HuH-7.5 (cell line): ENCODE measurements around the gene CFAP69.
A peak's percentile ranks its signal among the peaks of the same experiment; 100 is the strongest.

ENCODE experiments used
- DNase-seq: peaks from one replicate; pipeline ENCODE4 v3.0.0; 2011; ENCODE audit warnings: low spot score

CFAP69 gene, protein sequence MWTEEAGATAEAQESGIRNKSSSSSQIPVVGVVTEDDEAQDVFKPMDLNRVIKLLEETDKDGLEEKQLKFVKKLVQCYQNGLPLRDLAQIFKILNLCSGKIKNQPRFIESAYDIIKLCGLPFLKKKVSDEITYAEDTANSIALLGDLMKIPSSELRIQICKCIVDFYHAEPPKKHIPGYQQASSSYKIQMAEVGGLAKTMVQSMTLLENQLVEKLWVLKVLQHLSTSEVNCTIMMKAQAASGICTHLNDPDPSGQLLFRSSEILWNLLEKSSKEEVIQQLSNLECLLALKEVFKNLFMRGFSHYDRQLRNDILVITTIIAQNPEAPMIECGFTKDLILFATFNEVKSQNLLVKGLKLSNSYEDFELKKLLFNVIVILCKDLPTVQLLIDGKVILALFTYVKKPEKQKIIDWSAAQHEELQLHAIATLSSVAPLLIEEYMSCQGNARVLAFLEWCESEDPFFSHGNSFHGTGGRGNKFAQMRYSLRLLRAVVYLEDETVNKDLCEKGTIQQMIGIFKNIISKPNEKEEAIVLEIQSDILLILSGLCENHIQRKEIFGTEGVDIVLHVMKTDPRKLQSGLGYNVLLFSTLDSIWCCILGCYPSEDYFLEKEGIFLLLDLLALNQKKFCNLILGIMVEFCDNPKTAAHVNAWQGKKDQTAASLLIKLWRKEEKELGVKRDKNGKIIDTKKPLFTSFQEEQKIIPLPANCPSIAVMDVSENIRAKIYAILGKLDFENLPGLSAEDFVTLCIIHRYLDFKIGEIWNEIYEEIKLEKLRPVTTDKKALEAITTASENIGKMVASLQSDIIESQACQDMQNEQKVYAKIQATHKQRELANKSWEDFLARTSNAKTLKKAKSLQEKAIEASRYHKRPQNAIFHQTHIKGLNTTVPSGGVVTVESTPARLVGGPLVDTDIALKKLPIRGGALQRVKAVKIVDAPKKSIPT

DNA sequence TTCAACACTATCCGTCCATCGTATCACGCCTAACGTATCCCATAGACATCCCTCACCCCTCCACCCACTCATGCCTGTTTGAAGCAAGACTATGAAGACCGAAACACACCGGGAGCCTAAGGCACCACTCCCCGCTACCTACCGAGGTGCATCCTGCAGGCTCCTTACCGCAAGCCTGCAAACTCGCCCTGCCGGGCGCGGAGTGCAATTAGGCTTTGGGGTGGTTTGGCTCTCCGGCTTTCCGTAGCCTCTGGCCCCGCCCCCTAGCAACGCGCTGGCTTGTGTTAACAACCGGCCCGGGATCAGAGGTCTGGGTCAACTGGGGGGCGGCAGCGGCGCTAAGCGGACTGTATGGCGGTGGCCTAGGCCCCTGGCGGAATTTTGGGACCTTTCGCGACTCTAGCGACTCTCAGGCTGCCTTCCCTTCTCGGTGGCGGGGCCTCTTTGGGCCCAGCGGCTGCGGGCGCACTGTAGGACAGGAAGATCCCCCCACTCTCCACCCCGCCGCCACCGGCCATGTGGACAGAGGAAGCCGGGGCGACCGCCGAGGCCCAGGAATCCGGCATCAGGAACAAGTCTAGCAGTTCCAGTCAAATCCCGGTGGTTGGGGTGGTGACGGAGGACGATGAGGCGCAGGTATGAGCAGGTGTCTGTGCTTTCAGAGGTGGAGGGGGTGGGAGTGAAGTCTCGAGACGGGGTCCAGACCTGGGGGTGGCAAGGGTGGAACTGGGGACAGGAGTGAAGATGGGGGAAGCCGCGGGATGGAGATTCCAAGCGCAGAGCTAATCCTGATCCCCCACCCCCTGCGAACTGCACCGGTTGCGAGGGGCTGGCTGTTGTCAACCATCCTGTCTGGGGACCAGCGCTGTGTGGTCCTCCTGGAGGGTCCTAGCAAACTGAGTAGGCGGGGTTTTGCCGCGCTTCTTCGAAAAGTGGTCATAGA, at the start of gene CFAP69:
Gene CFAP69, plus strand, starts transcription at position 266 of the 943 bp plus-strand sequence. Its CDS starts 251 bp downstream, at position 517.
- DNase-seq = peak; percentile 48

DNA sequence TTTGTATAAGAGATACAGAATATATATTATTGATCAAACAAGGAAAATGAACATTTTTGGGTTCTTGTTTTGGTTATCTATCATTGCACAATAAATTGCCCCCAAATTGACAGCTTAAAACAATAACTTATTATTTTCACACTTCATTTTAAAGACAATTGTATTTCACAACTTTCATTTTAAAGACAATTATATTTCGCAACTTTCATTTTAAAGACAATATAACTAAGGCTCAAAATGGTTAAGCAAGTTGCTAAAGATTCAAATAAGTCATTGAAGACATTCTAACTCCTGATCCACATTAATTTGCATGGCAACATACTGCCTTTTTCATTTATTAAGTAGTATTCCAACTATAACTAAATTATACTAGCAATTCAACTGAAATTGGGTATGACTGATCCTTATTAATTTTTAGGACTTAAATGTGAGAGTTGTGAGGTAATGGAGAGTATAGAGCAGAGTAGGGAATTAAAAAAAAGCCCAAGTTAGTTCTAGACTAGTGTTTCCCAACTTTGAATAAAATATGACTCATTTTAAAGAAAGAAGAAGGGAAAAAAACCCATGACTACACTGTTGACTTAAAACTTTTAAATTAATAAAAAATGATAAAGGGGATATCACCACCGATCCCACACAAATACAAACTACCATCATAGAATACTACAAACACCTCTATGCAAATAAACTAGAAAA, 43.3 kb upstream of the CFAP69 start:
- DNase-seq = no peak

DNA sequence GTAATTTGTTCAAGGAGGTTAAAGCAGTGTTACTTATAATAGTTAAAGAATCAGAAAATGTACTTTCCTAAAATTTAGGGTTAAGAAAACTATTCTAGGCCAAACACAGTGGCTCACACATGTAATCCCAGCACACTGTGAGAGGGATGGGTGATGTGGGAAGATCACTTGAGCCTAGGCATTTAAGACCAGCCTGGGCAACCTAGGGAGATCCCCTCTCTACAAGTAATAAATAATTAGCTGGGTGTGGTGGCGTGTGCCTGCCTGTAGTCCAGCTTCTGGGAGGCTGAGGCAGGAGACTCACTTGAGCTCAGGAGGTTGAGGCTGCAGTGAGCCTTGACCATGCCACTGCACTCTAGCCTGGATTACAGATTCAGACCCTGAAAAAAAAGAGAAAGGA, 37.0 kb upstream of the CFAP69 start:
- no peak for DNase-seq

DNA sequence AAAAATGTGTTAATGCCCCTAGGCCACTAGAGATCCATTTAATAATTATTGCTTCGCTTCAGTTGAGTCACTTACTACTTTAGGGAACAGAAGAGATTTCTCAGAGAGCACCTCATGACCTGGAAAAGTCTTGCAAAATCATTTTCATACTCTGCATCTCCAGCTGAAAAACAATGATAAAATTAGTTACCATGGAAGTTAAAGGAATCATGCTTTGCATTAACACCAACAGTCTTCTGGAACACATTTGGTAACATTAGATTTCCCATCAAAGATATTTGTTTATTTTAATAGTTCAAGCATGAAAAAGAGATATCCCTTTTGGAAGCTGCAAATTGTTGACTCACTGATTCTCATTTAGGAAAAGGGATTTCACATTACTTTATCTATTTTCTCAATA, 35.2 kb upstream of the CFAP69 start:
- no peak for DNase-seq

DNA sequence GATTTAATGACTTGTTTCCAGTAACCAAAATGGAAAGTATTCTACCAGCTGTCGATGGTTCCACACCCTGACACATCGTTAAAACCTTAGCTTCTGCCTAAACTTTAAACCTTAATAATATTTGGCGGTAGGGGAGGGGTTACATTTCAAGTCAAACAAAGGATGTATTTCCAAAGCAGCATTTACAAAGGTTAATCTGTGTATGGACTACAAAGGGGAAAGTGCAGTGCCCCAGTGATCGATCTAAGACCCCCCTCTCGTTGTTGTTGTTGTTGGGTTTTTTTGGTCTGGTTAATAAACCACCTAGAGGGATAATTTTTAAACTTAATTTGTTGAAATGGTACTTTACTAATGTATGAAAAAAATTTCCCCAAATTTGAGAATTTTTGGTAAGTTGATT, 34.5 kb upstream of the CFAP69 start:
- DNase-seq = peak; percentile 12

DNA sequence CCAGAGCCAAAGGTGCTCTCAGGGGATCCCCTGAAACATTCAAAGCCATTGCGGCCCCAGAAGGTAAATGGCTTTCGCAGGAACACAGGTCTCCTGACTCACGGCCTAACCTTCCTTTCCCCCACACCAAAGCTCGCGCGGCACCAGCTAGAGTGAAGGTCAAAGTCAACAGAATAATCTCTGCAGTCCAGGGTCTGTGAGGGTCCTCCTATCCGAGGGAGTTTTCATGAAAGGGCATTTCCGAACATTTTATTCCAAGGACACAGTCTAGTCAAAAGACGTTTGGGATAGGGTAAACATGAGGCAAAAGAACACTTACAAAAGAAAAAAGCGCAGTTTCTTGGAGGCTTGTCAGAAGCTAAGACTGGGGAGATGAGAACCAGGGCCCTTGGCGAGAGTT, 34.0 kb upstream of the CFAP69 start:
- DNase-seq = peak; percentile 4

DNA sequence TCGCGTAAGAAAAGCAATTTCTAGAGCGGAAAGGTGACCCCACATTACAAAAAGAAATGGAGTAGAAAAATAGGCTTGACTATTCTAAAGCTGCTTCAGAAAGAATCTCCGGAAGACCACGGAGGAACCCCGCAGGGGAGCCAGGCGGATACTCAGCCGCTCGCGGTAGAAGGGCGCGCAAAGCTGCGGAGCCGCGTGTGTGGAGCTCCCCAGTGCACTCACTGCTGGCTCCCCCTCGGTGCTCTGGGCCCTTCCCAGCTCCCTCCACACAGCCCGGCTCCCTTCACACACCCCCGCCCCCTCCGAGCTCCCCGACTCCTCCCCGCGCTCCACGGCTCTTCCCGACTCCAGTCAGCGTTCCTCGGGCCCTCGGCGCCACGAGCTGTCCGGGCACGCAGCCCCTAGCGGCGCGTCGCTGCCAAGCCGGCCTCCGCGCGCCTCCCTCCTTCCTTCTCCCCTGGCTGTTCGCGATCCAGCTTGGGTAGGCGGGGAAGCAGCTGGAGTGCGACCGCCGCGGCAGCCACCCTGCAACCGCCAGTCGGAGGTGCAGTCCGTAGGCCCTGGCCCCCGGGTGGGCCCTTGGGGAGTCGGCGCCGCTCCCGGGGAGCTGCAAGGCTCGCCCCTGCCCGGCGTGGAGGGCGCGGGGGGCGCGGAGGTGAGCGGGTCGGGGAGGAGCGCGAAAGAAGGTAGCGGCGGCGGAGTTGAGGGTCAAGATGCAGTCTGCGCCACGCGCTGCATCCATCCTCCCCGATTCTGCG, 33.4 kb upstream of the CFAP69 start, which contains the start of gene STEAP2:
Gene STEAP2, plus strand, starts transcription at position 350 of the 758 bp plus-strand sequence. CDS start 13,343 bp downstream, outside the sequence.
- DNase-seq = peak; percentile 65

DNA sequence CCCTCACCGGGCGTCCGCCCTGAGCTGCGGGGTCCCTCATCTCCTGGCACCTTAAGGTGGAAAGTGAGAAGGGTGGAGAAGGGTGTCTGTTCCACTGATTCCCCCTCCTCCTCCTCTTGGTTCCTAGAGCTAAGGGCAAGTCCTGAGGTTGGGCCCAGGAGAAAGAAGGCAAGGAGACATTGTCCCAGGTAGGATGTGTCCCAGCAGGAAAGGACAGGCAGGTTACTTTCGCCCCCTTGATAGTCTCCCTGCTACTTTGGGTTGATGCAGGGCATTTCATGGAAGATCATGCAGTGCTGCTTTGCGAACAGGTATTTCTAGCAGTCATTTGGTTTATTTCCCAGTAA, 32.9 kb upstream of the CFAP69 start:
- DNase-seq = no peak

DNA sequence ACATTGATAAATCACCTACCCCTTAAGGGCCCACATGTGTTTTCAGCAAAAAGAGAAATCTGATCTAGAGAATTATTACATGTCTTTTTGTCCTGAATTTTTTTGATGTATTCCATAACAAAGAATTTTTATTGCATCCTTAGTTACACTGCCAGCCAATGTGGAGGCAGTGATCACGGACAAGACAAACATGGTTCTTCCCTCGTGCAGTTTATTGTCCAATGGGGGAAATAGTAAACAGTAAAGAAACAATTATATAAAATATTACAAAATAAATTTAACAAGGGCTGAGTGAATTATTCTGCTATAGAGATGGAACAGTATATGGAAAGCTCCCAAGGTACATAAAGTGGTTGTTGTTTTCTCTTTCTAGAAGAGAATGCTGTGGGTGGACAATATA, 31.5 kb upstream of the CFAP69 start:
- no peak for DNase-seq

DNA sequence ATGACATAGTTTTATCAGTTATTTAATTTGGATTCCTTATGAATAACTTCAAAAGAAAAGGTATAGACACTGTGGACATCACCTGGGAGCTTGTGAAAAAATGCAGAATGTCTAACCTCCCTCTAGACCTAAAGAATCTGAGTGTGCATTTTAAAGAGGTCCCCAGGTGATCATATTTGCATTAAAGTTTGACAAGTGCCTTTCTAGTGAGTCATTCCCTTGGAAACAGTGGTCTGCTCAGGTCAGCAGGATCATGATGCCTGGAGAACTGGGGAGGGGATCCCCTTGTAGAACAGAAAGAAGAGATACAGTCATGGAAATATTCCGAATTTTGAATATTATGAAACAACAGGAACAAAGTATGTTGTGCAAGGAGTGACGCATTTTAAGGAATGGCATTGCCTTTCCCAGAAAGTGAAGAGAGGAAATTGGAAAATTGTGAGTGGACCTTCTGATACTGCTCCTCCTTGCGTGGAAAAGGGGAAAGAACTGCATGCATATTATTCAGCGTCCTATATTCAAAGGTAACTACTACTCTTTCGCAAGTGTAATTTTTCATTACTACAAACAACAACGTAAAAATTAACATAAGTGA, 28.8 kb upstream of the CFAP69 start:
- DNase-seq = no peak

DNA sequence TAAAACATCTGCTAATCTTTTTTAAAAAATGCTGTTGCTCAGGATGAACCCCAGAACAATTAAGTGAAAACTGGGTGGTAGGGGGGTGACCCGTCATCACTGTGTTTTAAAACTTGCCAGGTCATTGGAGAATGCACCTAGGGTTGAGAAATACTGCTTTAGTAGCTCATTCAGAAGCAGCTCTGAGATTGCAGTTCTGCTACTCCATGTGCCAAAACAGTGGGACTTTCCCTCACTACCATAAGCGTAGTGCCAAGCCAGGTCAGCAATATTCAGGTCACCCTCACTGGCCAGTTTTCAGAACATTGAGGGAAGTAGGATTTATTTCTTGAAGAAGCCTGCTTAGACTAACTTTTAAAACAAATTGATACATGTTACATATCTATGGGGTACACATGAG, 28.2 kb upstream of the CFAP69 start:
- no peak for DNase-seq

DNA sequence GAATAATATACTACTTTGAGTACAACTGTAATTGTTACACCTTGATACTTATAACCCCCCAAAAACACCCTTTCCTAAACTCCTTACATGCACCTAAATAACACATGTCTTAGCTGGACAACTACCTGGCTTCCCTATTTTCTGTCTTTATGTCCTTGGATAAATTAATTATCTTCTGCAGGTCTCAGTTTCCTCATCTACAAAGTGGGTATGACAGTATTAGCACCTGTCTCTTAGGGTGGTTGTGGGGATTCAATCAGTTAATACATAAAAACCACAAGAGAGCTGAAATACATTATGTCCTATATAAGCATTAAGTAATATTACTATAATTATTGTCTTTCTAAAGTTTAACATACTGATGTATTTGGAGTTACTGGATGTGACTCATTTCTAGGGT, 22.6 kb upstream of the CFAP69 start:
- DNase-seq = no peak

DNA sequence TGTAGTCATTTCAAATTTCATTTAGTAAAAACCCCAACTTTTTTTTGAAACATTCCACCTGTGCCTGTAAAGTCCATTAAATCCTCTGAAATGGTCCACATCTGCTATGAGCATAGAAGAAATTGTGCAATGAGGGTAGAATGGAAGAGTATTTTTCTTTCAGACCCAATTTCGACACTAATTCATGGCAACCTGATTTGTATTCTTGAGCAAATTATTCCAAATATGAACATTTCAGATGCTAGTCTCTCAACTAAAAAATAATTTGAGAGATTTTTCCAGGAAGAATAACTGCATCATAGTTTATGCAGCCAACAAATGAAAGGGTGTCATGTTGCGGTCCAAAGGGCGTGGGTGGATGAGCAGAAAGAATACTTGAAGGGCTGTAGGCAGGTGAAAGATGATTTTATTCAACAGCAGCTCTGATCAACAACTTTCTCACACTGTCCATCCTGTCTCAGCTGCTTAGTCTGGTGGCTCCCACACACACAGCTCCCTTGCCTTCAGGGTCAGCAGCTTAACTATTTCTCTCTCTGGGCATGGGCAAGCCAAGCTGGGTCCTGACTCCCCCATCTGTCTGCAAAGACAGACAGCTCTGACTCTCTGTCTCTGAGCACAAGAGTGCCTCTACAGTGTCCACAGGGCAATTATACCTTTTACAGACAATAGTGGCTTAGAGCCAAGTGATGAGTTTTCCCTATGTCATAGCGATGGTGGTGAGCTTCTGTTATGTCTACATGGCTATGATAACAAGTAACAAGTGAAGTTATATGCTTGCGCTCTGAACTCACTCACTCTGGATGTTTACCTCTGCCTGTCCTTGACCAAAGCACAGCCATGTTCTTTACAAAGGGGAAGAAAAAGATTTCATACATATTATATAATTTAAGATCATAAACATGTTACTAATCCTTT, 21.9 kb upstream of the CFAP69 start:
- DNase-seq = no peak

DNA sequence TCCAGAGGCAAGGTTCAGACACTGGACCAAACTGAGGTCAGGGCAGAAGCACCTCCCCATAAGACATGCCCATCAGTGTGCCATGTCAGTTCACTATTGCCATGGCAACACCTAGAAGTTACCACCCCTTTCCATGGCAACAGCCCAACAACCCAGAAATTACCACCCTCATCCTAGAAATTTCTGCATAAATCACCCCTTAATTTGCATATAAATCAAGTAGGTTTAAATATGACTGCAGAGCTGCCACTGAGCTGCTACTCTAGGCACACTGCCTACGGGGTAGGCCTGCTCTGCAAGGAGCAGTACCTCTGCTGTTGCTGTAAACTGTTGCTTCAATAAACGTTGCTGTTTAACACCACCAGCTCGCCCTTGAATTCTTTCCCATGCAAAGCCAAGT, 20.8 kb upstream of the CFAP69 start:
- no peak for DNase-seq

DNA sequence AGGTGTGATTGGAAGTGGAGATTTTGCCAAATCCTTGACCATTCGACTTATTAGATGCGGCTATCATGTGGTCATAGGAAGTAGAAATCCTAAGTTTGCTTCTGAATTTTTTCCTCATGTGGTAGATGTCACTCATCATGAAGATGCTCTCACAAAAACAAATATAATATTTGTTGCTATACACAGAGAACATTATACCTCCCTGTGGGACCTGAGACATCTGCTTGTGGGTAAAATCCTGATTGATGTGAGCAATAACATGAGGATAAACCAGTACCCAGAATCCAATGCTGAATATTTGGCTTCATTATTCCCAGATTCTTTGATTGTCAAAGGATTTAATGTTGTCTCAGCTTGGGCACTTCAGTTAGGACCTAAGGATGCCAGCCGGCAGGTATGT, 19.8 kb upstream of the CFAP69 start:
- no peak for DNase-seq

DNA sequence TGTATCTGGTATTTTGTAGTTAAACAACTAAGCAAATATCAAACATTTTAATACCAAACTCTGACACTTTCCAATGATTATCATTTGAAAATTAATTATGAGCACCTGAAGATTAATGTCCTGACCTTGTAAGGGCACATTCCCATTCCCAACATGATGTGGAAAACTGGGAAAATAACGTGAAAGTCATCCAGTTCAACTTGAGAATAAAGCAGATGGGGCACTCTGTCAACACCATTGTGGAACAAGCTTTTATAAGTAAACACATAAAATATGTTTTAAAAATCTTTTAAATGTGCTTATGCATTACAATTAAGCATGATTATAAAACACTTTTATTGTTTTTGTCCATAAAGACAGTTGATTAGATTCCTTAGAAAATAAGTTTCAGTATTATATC, 19.4 kb upstream of the CFAP69 start:
- no peak for DNase-seq

DNA sequence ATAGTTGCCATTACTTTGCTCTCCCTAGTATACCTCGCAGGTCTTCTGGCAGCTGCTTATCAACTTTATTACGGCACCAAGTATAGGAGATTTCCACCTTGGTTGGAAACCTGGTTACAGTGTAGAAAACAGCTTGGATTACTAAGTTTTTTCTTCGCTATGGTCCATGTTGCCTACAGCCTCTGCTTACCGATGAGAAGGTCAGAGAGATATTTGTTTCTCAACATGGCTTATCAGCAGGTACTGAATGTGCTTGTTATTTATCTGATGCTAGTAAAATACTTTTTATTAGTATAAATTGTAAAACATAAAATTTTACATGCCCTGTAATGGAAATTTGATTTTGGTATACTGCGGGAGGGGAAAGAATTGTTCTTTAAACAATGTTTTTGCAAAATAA, 17.7 kb upstream of the CFAP69 start:
- DNase-seq = no peak

DNA sequence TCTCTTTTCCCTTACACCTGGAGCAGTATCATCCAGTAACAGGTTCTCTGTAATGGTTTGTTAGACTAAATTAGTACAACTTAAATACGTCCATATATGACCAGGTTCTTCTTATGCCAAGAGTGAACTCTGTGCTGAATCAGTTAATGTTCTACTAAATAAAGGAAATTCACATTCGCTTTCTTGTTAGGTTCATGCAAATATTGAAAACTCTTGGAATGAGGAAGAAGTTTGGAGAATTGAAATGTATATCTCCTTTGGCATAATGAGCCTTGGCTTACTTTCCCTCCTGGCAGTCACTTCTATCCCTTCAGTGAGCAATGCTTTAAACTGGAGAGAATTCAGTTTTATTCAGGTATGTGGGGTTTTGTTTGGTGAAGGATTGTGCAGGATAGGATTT, 15.3 kb upstream of the CFAP69 start:
- no peak for DNase-seq

DNA sequence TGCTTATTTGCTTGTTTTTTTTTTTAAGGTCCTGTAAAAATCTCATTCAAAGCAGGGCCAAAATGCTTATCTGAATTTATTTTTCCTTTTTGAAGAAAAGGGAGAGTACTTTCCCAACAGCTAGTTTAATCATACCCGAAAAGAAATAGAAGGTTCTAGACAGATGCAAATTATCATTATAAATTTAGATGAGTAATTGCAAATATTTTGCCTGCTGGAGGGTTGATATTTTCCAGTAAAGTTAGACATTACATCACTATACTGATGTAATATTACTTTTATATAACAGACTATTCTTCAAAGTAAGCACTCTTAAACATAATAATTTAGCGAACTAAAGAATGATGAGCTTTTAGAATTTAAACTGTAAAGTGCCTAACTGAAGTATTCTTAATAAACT, 14.1 kb upstream of the CFAP69 start:
- DNase-seq = no peak
